ENCODE measurements around the gene DACT1.

Gene DACT1

DNA sequence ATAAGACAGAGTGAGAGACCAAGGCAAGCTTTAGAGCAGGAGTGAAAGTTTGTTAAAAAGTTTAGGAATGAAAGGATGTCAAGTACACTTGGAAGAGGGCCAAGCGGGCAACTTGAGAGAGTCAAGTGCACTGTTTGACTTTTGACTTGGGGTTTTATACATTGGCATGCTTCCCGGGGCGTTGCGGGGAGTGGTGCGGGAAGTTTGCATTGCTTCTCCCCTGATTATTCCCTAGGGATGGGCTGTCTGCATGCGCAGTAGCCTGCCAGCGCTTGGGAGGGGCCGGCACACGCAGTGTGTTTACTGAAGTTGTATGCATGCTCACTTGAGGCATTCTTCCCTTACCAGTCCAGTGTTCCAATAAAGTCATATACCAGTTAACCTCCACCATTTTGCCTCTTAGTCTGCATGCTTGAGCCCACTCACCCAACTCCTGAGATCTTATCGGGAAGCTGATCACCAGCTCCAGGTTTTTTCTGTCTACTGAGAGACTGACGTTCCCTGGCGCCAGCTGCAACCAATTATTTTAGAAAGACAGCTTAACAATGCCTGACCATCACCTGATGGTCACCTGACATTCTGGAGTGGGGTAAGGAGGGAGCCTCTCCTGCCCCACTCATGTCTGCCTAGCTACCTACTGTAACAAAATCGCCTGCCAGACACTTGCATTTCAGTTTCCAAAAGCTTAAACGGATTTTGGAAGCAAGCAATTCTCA lies 53.2 kb downstream of the DACT1 start:
- H3K4me3 ChIP-seq (ENCODE audit: low read depth, low read length) = no peak overlapping the region
- no peak for DNase-seq (ENCODE audit: low read depth)
- TF ChIP-seq, protein P1, sequence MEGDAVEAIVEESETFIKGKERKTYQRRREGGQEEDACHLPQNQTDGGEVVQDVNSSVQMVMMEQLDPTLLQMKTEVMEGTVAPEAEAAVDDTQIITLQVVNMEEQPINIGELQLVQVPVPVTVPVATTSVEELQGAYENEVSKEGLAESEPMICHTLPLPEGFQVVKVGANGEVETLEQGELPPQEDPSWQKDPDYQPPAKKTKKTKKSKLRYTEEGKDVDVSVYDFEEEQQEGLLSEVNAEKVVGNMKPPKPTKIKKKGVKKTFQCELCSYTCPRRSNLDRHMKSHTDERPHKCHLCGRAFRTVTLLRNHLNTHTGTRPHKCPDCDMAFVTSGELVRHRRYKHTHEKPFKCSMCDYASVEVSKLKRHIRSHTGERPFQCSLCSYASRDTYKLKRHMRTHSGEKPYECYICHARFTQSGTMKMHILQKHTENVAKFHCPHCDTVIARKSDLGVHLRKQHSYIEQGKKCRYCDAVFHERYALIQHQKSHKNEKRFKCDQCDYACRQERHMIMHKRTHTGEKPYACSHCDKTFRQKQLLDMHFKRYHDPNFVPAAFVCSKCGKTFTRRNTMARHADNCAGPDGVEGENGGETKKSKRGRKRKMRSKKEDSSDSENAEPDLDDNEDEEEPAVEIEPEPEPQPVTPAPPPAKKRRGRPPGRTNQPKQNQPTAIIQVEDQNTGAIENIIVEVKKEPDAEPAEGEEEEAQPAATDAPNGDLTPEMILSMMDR (IDR thresholded peaks at IDR 0.05; ENCODE audit: low read depth, low read length, missing control alignments) = no peak

DNA sequence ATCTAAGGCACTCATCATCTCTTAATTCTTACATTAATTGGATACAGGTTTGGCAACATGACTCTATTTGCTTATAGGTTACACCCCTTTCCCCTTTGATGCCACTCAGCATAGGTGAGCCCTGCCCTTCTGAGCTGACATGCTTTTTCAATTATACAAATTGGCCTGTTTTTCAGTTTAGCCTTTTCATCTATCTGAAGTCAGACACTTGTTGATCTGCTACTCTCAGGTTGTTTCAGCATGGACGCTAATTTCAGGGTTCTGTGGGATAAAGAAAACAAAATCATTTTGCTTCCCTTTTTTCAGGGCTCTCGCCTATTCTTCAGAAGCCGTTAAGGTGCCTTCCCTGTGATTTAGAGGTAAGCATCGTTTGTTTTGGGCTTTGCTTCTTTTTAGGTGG lies 55.3 kb downstream of the DACT1 start:
- no peak for DNase-seq (ENCODE audit: low read depth)

DNA sequence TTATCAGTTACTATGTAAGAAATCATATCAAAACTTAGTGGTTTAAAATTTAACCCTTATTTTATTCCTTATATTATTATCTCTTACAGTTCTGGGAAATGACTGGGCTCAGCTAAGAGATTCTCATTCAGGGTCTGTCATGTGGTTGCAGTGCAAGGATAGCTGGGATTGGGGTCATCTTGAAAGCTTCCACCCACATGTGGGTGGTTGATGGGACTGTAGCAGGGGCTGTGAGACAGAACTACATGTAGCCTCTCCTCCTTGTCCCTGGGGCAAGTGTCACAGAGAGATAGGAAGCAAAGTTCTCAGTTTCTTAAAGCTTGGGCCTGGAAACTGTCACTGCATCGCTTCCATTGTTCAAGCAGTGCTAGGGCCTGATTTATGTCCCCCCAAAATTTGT lies 57.8 kb downstream of the DACT1 start:
- TF ChIP-seq, protein P1 (IDR thresholded peaks at IDR 0.05; ENCODE audit: low read depth, low read length, missing control alignments) = no peak
- DNase-seq (ENCODE audit: low read depth) = no peak
- H3K4me3 ChIP-seq (ENCODE audit: low read depth, low read length) = no peak overlapping the region

More for the DNA sequence above, 55.3 kb downstream of the DACT1 start:
- H3K4me3 ChIP-seq (ENCODE audit: low read depth, low read length) = no peak overlapping the region
- TF ChIP-seq, protein P1 (IDR thresholded peaks at IDR 0.05; ENCODE audit: low read depth, low read length, missing control alignments) = no peak

DNA sequence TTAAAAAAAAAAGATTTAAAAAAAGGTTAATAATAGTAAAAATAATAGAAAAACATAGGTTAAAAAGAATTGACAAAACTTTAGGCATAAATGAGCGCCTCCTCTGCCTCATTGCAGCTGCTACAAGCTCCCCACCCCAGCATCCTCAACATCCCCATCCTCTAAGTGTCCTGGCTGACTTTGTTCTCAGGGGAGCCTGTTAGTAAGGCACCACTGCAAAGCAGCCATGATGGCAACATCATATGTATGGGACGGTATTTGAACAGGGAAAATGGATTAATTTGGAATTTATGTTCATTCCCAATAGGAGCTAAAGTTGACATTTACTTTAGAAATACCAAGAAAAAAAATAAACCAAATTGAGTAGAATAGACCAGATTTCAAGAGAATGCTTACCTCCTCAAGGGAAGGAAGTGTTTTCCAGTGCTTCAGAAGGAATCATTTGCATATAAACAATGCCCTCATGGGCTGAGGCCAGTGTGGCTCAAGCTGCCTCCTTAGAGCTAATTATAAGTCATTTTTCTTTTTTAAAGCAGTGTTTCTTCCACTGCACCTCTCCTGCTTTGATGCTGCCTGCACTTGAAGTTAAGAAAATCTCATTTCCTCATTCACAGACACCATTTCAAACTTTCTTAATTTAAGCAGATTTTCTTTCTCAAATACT lies 59.6 kb downstream of the DACT1 start:
- no peak for DNase-seq (ENCODE audit: low read depth)
- H3K4me3 ChIP-seq (ENCODE audit: low read depth, low read length) = no peak overlapping the region
- TF ChIP-seq, protein P1 (IDR thresholded peaks at IDR 0.05; ENCODE audit: low read depth, low read length, missing control alignments) = no peak
